HL-60 (cell line): Measurements from ENCODE around the gene FYN.

ENCODE experiments used
- POLR2AphosphoS5 ChIP-seq: IDR thresholded peaks from 2 replicates; pipeline ENCODE4 v1.6.1; 2012; ENCODE audit warnings: low read depth
- TF ChIP-seq, protein P1 (sequence below): IDR thresholded peaks from 2 replicates; pipeline ENCODE4 v1.6.1; 2012; ENCODE audit warnings: low read depth; ENCODE audit not compliant: insufficient replicate concordance

DNA sequence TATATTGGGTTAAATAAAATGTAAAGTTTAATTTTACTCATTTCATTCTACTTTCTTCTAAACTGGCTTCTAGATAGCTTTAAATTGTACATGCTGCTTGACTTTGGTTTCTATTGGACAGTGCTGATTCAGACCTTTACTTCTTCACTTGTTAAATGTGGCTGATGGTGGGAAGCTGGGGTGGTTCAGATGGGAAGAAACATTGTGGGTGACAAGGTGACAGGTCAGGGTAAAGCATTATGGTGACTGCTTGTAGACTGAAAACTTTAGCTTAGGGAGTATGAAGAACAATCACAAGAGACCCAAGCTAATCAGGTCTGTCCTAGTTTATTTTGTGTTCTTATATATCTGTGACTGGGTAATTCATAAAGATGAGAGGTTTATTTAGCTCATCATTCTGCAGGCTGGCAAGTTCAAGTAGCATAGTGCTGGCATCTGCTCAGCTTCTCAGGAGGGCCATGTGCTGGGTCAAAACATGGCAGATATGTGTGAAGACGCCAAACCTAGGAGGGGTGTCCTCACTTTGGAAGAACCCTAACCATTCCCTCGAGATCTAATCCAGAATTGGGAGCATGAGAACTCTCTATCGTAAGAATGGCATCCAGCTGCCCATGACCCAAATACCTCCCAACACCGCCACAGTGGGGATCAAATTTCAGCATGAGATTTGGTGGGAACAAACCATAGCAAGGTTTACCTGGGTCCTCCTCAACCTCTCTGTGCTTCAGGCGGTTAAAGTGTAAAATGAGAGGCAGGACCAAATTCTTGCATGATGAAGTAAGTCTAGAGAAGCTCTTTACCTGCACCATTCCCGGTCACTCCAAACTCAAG, 102.8 kb downstream of the FYN start:
- no peak for TF ChIP-seq POLR2AphosphoS5
- TF ChIP-seq, protein P1, sequence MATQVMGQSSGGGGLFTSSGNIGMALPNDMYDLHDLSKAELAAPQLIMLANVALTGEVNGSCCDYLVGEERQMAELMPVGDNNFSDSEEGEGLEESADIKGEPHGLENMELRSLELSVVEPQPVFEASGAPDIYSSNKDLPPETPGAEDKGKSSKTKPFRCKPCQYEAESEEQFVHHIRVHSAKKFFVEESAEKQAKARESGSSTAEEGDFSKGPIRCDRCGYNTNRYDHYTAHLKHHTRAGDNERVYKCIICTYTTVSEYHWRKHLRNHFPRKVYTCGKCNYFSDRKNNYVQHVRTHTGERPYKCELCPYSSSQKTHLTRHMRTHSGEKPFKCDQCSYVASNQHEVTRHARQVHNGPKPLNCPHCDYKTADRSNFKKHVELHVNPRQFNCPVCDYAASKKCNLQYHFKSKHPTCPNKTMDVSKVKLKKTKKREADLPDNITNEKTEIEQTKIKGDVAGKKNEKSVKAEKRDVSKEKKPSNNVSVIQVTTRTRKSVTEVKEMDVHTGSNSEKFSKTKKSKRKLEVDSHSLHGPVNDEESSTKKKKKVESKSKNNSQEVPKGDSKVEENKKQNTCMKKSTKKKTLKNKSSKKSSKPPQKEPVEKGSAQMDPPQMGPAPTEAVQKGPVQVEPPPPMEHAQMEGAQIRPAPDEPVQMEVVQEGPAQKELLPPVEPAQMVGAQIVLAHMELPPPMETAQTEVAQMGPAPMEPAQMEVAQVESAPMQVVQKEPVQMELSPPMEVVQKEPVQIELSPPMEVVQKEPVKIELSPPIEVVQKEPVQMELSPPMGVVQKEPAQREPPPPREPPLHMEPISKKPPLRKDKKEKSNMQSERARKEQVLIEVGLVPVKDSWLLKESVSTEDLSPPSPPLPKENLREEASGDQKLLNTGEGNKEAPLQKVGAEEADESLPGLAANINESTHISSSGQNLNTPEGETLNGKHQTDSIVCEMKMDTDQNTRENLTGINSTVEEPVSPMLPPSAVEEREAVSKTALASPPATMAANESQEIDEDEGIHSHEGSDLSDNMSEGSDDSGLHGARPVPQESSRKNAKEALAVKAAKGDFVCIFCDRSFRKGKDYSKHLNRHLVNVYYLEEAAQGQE: no peak
